Fibroblast of pulmonary artery (primary cell): ENCODE results near the gene EPHB3.

Experiments
- DNase-seq: peaks from one replicate; pipeline ENCODE4 v3.0.0-alpha.2; 2010; ENCODE audit warnings: low read depth
- H3K4me3 ChIP-seq: replicated peaks from 2 replicates; pipeline ENCODE4 v1.5.1; 2011; ENCODE audit warnings: low read depth, mild to moderate bottlenecking, control low read depth, low read length, moderate library complexity
- CTCF ChIP-seq: IDR thresholded peaks from 2 replicates; pipeline ENCODE4 v1.5.1; 2011; ENCODE audit warnings: mild to moderate bottlenecking, control low read depth, low read length, inconsistent platforms; ENCODE audit errors: missing control alignments

Gene EPHB3

GRCh38 chr3:184629555-184630160 lies 68.1 kb downstream of the EPHB3 start:
- no peak for DNase-seq
- no peak for TF ChIP-seq CTCF
- no peak overlapping the region for H3K4me3 ChIP-seq

- TF ChIP-seq CTCF: no peak
- DNase-seq: no peak
- H3K4me3 ChIP-seq: no peak overlapping the region
These were observed 69.4 kb downstream of the EPHB3 start for GRCh38 chr3:184630861-184631471.

GRCh38 chr3:184631472-184631861 lies 69.9 kb downstream of the EPHB3 start:
- no peak overlapping the region for H3K4me3 ChIP-seq
- no peak for DNase-seq
- TF ChIP-seq CTCF: no peak
